Epithelial cell of esophagus (primary cell): ENCODE measurements around the gene NID1.
"Not testable (repeated sequence)": the region's sequence is repeated elsewhere in the genome, so short reads cannot be mapped to it uniquely, and the experiment has no call there.

Experiments used
- DNase-seq: peaks from one replicate; pipeline ENCODE4 v3.0.0; 2010; ENCODE audit warnings: low read depth
- H3K4me3 ChIP-seq: 2 replicates; pipeline ENCODE4 v1.5.1; 2011; ENCODE audit warnings: mild to moderate bottlenecking, low read length, control low read depth
- TF ChIP-seq, protein P1 (sequence below): IDR thresholded peaks from 2 replicates; pipeline ENCODE4 v1.5.1; 2011; ENCODE audit warnings: low read depth, mild to moderate bottlenecking, low read length, control low read depth, inconsistent platforms; ENCODE audit not compliant: insufficient read depth; ENCODE audit errors: missing control alignments

The NID1 gene

DNA sequence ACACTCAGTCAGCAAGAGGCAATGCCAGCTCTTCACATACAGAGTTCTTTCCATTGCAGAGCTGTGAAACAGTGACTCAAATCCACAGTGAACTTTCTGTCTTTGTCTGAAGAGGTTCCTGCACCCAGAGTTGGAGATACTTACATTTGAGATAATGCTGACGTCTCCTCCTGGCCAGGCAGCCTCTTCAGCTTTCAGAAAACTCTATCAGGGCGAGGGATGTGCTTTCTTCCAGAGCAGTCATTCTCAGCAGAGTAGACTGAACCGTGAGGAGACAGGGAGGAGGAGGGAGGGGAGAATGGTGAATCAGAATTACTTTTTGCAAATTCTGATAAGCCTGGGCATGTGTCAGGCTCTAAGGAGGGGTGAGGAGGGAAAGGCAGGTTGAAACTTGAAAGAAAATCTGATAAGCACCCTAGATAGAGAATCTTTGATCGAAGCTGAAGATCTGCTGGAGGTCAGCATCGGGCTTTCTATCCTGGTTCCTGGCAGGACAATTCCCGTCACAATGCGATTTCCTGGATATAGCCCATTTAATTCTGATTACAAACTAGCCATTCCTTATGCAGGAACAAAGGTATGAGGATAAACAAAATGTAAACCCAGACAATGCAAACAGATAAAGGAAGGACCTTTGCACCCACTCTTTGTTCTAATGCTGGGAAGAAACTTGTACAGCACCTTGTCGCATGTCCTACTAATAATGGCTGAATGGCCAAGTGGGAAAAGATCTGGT lies 18.9 kb upstream of the NID1 start:
- peak overlapping the region; percentile 20 for H3K4me3 ChIP-seq

DNA sequence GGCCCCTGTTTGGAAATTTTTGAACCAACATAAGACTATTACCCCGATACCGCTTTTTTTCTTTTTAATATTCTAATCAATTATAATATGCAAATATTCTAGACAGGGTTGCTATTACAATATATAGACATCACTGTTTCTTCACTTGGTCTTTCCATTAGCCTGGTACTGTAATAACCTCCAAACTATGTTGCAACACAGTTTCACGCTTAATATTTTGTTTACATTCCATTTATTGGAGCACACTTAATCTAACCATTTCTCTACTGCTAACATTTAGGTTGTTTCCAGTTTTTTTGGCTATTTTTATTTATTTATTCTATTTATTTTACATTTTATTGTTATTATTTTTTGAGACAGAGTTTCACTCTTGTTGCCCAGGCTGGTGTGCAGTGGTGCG lies 17.6 kb upstream of the NID1 start:
- no peak for DNase-seq
- TF ChIP-seq, protein P1, sequence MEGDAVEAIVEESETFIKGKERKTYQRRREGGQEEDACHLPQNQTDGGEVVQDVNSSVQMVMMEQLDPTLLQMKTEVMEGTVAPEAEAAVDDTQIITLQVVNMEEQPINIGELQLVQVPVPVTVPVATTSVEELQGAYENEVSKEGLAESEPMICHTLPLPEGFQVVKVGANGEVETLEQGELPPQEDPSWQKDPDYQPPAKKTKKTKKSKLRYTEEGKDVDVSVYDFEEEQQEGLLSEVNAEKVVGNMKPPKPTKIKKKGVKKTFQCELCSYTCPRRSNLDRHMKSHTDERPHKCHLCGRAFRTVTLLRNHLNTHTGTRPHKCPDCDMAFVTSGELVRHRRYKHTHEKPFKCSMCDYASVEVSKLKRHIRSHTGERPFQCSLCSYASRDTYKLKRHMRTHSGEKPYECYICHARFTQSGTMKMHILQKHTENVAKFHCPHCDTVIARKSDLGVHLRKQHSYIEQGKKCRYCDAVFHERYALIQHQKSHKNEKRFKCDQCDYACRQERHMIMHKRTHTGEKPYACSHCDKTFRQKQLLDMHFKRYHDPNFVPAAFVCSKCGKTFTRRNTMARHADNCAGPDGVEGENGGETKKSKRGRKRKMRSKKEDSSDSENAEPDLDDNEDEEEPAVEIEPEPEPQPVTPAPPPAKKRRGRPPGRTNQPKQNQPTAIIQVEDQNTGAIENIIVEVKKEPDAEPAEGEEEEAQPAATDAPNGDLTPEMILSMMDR = no peak
- no peak overlapping the region for H3K4me3 ChIP-seq

More for the DNA sequence above, 18.9 kb upstream of the NID1 start:
- TF ChIP-seq, protein P1 = no peak
- DNase-seq = peak; percentile 88

DNA sequence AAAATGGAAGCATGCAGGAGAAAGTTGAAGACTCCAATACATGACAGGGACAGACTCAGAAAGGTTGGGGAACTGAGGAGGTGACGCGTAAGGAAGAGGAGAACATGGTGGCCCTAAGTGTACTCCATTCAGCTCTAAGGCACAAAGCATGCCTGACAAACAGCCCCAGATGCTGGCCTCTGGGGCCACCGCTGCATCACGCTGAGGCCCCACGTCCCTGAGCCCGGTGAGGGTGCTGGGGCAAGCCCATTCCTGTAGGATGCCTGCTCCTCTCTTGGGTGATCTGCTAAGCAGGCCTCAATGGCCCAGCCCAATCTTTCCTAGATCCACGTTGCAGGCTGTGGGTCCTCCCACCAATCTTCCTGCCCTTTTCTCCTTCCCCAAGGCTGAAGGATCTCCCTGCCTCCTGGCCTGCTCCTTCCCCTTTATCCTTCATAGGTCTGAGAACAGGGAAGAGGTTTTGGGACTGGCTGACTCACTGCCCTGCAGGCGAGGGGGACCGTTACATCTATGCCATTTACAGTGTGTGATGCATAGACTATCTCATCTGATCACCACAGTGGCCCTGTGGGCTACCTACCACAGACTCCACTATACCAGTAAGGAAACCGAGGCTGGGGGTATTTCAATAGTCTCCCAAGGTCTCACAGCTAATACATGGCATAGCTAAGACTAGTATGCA lies 16.8 kb upstream of the NID1 start:
- DNase-seq = no peak
- no peak overlapping the region for H3K4me3 ChIP-seq
- TF ChIP-seq, protein P1 = no peak

DNA sequence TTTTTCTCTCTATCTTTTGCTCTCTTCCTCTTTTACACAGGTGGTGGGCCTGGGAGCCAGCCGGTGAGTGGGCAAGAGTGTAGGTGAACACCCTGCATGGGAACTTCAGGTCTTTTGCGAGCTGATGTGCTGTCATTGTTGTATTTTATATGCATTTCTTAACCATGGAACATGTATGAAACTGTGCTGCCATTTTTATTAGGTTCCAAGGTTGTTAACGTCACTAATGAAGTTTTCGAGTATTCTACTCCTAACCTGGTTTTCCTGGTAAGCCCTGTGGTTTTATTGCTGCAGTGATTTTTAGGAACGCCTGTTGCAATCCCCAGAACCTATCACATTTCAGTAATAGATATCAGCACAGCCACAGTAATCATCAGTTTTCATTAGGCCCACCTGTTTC lies 14.8 kb upstream of the NID1 start:
- no peak for DNase-seq
- TF ChIP-seq, protein P1 = no peak
- H3K4me3 ChIP-seq = no peak overlapping the region

DNA sequence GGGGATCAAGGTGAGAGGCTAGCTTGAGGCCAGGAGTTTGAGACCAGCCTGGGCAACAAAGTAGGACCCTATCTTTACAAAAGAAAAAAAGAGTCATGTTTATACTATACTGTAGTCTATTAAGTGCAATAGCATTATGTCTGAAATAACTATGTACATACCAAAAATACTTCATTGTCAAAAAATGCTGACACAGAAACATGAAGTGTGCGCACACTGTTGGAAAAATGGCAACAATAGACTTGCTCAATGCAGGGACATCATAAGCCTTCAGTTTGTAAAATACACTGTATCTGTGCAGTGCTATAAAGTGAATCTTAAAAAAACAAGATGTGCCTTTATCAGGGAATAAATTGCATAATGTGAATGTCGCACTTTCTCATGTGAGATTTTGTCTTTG lies 14.1 kb upstream of the NID1 start:
- no peak overlapping the region for H3K4me3 ChIP-seq
- TF ChIP-seq, protein P1 = no peak
- no peak for DNase-seq

DNA sequence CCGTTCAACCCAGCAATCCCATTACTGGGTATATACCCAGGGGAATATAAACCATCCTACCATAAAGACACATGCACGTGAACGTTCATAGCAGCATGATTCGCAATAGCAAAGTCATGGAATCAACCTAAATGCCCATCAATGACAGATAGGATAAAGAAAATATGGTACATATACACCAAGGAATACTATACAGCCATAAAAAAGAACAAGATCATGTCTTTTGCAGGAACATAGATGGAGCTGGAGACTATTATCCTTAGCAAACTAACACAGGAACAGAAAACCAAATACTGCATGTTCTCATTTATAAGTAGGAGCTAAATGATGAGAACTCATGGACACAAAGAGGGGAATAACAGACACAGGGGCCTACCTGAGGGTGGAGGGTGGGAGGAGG lies 13.2 kb upstream of the NID1 start:
- DNase-seq, H3K4me3 ChIP-seq: not testable (repeated sequence)

DNA sequence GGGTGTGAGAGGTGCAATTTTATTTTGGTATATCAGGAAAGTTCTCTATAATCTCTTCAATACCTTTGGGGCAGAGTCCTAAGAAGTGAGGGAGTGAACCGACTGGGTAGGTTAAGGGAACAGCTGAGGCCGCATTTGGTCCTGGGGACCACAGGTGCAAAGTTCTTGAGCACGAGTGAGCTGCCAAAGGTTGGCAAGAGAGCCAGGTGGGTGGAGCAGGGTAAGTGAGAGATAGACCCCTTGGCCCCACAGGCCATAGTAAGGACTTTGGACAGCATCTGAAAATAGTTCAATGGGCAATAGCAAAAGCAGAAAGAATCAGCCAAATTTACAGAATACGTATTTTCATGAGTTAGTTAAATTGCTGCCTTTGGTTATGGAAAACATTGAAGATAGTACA lies 11.0 kb upstream of the NID1 start:
- no peak for DNase-seq
- H3K4me3 ChIP-seq = no peak overlapping the region
- TF ChIP-seq, protein P1 = no peak
